GM12872 (cell line): ENCODE data around the gene LMCD1.

Source experiments
- CTCF ChIP-seq: IDR thresholded peaks from 3 replicates; pipeline ENCODE4 v1.5.1; 2011; ENCODE audit warnings: low read depth, mild to moderate bottlenecking, low read length, moderate library complexity; ENCODE audit not compliant: insufficient read depth

Gene LMCD1

GRCh38 chr3:8499181-8499611, 2.4 kb upstream of the LMCD1 start:
- no peak for TF ChIP-seq CTCF

DNA sequence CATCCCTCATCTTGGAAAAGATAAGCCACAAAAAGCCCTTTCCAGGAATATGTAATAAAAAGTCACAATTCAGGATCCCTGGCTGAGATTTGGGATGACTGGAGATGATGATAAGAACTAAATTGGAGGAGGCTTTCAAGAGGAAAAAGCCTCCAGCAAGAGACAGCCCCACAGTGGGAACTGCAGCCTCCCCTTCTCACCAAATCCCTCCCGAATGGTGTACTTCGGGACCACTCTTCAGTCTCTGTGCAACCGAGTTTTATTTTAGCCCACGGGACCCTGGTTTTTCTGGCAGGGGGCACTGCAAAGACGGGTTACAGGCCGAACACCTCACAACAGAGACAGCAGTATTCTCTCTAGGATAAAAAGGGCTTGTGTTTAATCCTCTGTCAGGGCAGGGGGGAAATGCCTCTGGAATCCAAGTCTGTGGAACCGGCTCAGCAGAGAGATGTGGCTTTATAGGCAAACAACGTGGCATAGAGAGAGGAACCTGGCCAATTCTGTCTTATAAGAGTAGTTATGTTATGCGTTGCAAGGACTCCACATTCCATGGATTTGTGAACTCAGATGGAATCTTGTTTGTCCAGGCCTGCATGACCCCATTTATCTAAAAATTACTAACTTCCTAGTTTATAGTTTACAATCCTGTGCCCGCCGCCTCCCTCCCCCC, 1.2 kb upstream of the LMCD1 start:
- TF ChIP-seq CTCF: no peak

GRCh38 chr3:8500989-8501370, 643 bp upstream of the LMCD1 start:
- TF ChIP-seq CTCF: no peak

GRCh38 chr3:8503461-8503860, 1.8 kb downstream of the LMCD1 start:
- TF ChIP-seq CTCF: no peak

GRCh38 chr3:8503871-8504610, 2.4 kb downstream of the LMCD1 start:
- TF ChIP-seq CTCF: no peak

DNA sequence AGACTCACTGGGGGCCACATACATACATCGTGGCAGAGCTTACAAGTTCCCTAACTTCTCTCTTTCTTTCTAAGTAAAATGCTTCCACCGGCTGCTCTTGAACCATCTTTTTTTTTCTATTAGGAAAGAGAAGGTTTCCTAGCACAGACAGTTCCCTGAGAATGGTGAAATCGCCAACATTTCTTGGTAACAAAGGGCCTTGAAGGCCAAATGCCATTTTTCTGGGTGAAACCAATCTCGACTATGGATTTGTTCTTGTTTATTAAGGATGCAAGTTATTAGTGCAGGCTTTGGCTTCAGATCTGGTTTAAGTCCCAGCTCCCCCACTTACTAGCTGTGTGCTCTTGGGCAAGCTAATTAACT, 3.0 kb downstream of the LMCD1 start:
- no peak for TF ChIP-seq CTCF

- TF ChIP-seq CTCF: no peak
These were observed 4.0 kb downstream of the LMCD1 start for GRCh38 chr3:8505621-8506020.
